ENCODE data around the gene GRHL1.

Gene GRHL1

GRCh38 chr2:9971890-9972289 lies 20.4 kb downstream of the GRHL1 start:
- no peak for DNase-seq (ENCODE audit: low spot score)

DNA sequence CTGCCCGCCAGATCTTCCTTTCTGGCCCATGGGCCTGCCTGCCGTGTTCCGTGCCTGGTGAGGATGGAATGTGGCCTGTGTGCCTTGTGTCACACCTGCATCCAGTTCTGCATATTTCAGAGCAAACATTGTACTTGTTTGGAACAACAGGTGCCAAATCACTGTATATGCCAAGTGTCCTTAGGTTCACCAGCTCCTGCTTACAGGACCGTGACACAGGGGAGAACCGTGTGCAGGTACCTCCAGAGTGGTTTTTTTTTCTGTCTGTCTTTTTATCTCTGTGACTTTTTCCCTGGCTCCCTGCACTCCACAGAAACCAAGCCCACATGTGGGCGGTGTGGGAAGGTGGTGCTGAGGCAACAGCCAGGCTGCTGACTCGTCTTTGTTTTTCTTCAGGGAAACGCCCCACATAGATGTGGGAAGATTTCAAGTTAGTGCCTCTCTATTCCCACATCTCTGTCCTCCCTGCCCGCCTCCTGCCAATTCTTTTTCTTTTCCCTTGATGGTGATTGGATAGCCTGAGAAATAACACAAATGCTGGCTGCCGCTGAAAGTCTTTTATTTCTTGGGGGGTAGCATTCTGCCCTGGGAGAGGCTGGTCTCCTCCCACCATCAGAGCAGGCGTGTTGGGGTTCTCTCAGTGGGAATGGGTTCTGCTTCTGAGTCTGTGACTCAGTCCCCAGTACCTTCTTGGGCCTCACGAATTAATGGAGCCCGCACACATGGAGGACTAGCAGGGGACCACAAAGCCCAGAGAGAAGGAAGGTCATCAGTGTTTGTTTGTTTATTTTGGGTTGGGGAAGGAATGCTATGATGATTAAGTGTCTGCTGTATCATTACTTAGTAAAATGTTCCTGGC lies 21.4 kb downstream of the GRHL1 start:
- DNase-seq (ENCODE audit: low spot score) = no peak

DNA sequence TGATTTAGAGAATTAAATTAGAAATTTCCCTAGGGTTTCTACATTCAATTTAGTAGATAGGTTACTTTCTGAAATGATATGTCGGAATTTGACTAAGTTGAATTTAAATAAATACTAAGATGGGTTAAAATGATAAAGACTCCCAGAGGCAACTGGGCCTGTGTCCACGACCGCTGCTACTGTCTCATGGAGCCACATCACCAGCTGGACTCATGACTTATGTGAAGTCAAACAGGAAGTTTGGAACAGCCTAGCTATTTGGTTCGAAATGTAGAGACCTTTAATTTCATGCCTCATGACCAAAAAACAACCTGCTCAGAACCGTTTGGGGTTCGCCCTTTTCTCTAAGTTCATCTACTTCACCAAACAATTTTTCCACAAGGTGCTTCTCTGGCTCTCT lies 22.2 kb downstream of the GRHL1 start:
- DNase-seq (ENCODE audit: low spot score) = no peak

DNA sequence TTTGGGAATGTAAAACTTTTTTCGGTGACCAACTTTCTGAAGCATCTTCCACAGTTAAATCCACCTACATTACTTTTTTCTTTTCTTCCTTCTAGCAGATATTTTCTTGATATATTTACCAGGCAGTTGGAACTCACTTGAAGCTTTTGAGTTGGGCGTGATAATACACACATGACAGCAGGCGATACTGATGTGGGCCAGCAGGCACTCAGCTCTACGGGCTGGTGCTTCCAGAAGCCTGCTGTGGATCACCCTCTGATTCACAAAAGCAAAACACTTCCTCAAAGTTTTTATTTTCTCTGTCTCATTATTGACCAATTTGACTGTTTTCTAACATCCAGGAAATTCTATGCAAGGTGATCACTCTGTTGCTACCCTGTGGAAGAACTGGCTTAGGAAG lies 22.9 kb downstream of the GRHL1 start:
- DNase-seq (ENCODE audit: low spot score) = no peak

DNA sequence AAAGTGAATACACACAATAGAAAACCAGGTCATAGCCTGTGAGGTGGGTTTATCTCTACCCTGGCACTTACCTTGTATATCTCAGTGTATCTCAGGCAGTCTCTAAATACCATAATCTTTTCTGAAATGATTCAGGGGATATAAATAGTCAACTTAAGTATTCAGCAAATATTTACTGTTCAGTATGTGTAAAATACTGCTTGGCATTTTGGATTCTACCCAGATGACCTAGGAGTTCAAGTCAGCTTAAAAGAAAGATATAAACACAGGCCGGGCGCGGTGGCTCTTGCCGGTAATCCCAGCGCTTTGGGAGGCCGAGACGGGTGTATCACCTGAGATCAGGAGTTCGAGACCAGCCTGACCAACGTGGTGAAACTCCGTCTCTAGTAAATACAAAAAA lies 23.8 kb downstream of the GRHL1 start:
- DNase-seq (ENCODE audit: low spot score) = no peak

GRCh38 chr2:9975805-9976447 lies 24.4 kb downstream of the GRHL1 start:
- DNase-seq (ENCODE audit: low spot score) = peak; percentile 82

DNA sequence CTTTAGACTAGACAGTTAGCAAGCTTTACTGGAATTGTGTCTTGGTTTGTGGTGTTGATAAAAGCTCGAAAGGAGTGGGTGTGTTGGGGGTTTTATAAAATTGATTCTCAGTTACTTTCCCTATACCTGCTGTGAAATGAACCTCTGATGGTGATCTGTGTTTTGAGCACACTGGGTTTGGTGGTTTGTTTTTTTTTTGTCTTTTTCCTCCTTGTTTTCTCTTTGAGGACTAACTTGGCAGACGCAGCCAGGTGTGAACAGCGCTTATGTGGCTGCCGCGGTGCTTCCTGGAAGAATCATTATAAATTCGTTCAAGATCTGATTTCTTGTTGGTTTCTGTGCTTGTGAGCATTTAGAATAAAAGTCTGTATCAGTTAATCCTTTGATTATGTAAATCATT lies 28.5 kb downstream of the GRHL1 start:
- DNase-seq (ENCODE audit: low spot score) = no peak

- no peak for DNase-seq (ENCODE audit: low spot score)
Observed at GRCh38 chr2:9980520-9980919, 29.0 kb downstream of the GRHL1 start.

DNA sequence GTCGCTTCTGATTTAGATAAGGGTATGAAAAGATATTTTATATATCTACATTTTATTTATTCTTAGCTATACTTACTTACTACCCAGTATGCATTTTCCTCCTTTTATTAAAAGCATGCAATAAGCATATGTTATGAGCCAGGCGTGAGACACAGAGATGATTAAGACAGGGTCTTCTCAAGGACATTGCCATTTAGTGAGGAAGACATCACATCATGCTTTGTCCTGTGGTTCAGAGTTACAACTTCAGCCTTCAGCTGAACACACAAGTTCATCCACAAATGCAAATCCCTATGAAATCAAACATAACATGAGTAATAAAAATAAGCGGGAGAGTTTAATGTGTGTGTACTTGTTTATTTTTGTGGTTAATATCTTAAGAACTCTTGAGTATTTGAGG lies 30.2 kb downstream of the GRHL1 start:
- no peak for DNase-seq (ENCODE audit: low spot score)

GRCh38 chr2:9982248-9982647 lies 30.8 kb downstream of the GRHL1 start:
- DNase-seq (ENCODE audit: low spot score) = peak; percentile 80

DNA sequence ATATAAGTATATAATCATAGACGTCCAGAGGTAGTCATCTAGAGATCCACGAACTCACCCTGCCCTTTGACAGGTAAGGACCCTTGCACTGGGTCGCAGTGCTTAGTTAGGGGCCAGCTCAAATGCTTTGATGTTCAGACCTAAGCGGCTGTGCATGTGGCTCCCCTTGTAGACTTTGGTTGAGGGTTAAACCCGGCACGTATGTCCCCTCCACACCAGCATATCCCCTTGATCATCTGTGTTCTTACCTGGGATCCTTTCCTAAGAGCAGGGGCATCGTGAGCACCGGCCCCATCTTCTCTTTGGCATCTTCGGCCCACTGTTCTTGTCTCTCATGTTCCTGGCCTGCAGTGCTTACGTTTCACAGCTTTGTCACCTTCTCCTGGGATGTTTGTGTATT lies 31.4 kb downstream of the GRHL1 start:
- DNase-seq (ENCODE audit: low spot score) = no peak

DNA sequence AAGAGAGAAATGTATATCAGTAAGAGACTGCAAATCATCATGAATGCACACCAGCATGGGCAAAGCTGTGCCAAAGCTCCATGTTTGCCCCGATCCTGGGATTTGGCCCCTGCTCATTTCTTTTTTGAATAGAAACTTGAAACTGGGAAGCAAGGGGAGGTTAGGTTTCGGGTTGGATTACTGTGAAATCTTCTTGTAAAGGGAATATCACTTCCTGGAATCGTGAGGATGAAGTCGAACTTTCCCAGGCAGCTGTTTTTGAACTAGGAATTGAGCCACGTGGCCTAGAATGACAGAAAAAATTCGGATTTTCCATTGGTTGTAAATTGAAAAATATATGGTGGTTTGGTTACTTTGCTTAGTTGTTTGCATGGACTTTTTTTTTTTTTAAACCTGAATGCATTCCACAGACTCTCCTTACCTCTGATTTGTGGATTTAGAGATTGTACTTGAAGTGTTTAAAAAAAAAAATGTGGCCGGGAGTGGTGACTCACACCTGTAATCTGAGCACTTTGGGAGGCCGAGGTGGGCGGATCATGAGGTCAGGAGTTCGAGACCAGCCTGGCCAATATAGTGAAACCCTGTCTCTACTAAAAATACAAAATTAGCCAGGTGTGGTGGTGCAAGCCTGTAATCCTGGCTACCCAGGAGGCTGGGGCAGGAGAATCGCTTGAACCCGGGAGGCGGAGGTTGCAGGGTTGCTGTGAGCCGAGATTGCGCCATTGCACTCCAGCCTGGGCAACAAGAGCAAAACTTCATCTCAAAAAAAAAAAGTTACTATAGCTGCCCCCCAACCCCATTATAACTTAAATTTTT lies 32.1 kb downstream of the GRHL1 start:
- no peak for DNase-seq (ENCODE audit: low spot score)

- peak; percentile 49 for DNase-seq (ENCODE audit: low spot score)
Observed at GRCh38 chr2:9984217-9984739, 32.8 kb downstream of the GRHL1 start.

DNA sequence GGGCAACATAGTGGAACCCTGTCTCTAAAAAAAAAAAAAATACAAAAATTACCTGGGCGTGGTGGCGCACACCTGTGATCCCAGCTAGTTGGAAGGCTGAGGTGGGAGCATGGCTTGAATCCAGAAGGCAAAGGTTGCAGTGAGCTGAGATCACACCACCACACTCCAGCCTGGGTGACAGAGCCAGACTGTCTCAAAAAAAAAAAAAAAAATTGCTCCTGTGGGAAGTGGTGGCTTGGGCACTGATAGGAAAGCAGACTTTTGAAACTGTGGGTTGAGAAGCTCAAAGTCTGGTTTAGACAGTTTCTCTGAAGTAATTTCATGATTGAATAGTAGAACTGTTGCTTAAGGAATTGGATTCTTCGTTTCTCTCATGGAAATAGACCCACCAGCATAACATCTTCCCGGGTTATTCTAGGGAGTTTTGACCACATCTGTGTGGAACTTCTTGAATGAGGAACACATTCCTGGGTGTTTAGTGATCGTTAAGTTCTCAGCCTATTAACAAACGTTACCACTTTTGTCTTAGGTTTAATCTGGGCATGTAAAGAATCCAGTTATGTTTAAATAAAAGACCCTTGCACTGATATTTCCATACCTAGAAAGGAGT lies 33.5 kb downstream of the GRHL1 start:
- peak; percentile 46 for DNase-seq (ENCODE audit: low spot score)

DNA sequence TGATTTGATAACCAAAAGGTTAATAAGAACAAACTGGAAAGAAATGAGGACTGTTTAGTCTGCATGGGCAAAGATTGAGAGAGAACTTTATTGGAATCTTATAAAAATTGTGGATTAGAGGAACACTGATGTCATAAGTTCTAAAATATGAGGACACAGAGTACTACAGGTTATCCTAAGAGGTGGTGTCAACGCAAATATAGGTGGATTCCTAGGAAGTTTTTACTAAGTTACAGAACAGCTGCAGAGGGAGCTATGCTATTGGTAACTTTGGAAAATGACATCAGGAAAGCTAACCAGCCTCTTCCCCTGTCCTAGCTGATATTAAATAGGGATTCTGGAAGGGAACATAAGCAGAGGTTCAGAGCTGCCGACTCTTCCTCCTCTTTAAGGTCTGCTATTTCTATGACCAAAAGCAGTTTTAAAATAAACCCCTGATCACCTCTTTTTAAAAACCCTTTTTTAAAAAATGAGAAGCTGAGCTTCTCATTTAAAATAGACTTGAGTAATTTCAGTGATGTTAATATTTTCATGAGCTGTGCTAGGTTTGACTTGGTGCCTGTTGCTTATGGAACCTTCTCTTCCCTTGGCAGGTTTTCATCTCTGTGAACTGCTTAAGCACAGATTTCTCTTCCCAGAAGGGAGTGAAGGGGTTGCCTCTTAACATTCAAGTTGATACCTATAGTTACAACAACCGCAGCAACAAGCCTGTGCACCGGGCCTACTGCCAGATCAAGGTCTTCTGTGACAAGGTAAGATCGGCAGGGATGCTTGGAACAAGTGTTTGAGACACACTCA lies 34.2 kb downstream of the GRHL1 start:
- DNase-seq (ENCODE audit: low spot score) = no peak

DNA sequence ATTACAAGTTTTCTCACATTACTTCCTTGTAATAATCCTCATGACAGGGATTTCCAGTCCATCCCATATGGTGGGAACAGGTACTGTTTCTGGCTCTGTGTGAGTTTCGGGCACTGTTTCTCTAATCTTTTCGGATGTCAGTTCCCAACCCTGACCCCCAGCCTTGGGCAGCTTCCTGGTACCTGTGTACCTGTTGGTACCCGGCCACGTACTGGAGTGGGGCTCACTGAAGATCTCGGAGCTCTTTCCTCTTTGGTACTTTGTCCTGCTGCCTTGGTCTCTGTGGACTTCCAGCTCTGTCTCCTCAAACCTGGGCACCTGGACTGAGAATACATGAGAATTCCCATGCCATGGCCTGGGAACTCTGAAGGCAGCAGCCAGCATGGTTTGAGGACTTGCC lies 36.8 kb downstream of the GRHL1 start:
- no peak for DNase-seq (ENCODE audit: low spot score)

- no peak for DNase-seq (ENCODE audit: low spot score)
Observed at GRCh38 chr2:9990736-9991135, 39.2 kb downstream of the GRHL1 start.

GRCh38 chr2:9991221-9991620 lies 39.7 kb downstream of the GRHL1 start:
- DNase-seq (ENCODE audit: low spot score) = no peak

- no peak for DNase-seq (ENCODE audit: low spot score)
Observed at GRCh38 chr2:9991829-9992273, 40.4 kb downstream of the GRHL1 start.

- no peak for DNase-seq (ENCODE audit: low spot score)
Observed at GRCh38 chr2:9992427-9993187, 41.1 kb downstream of the GRHL1 start.

Data from AG08396 (cell line).